ENCODE data around the gene DCUN1D2.
"Not testable (repeated sequence)": the region's sequence is repeated elsewhere in the genome, so short reads cannot be mapped to it uniquely, and the experiment has no call there.

Gene DCUN1D2

DNA sequence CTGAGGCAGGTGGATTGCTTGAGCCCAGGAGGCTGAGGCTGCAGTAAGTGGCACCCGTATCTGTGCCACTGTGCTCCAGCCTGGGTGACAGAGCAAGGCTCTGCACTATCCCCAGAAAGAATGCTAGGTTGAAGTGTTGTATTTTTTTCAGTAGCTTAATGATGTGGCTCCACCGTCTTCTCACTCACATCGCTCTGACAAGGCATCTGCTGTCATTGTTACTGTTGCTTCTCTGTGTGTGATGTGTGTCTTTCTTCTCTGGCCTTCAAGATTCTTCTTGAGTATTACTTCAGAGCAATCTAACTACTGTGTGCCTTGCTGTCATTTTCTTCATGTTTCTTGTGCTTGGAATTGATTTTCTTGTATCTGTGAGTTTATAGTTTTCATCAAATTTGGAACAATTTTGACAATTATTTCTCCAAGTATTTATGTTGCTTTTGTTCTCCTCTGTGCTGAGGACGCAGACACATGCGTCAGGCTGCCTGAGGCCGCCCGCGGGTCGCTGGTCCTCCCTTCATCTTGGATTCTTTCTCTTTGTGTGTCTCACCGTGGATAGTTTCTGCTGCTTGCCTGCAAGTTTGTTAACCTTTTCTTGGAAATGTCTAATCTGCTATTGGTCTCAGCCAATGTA is 48.0 kb downstream of the DCUN1D2 start:
- DNase-seq: no peak

DNA sequence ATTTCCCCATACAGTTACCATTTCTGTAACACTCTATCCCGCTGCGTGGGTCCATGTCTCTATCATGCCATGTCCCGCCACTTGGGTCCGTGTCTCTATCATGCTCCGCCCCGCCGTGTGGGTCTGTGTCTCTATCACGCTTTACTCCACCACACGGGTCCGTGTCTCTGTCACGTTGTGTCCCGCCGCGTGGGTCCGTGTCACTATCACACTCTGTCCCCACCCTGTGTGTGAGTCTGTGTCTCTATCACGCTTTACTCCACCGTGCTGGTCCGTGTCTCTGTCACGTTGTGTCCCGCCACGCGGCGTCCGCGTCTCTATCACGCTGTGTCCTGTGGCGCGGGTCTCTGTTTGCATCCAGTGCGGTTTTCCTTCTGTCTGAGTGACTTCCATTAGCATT is 48.9 kb downstream of the DCUN1D2 start:
- no peak for DNase-seq

DNA sequence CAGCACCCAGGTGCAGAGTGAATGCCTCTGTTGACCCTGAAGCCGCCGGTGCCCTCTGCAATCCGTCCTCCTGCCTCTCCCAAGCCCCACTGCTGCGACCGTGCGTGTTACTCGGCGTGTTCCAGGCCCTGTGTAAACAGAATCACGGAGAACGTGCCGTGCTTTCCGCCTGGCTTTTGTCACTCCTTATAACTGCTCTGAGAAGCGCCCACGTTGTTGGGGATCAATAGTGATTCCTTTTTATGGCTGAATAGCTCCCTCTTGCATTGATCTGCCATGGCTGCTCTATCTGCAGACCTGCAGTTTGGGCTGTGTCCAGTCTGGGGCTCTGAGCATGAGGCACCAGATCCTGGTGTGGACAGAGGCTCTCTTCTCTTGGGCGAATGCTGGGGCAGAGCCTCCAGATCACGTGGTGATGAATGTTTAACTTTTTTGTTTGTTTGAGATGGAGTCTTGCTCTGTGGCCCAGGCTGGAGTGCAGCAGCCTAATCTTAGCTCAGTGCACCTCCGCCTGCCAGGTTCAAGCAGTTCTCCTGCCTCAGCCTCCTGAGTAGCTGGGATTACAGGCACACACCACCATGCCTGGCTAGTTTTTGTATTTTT is 53.0 kb downstream of the DCUN1D2 start:
- DNase-seq: no peak

DNA sequence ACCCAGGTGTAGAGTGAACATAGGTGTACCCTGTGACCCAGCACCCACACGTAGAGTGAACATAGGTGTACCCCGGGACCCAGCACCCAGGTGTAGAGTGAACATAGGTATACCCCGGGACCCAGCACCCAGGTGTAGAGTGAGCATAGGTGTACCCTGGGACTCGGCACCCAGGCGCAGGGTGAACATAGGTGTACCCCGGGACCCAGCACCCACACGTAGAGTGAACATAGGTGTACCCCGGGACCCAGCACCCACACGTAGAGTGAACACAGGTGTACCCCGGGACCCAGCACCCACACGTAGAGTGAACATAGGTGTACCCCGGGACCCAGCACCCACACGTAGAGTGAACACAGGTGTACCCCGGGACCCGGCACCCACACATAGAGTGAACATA is 53.6 kb downstream of the DCUN1D2 start:
- not testable (repeated sequence) for DNase-seq

DNA sequence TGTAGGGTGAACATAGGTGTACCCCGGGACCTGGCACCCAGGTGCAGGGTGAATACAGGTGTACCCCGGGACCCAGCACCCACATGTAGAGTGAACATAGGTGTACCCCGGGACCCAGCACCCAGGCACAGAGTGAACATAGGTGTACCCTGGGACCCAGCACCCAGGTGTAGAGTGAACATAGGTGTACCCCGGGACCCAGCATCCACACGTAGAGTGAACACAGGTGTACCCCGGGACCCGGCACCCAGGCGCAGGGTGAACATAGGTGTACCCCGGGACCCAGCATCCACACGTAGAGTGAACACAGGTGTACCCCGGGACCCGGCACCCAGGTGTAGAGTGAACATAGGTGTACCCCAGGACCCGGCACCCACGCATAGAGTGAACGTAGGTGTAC is 54.6 kb downstream of the DCUN1D2 start:
- not testable (repeated sequence) for DNase-seq

DNA sequence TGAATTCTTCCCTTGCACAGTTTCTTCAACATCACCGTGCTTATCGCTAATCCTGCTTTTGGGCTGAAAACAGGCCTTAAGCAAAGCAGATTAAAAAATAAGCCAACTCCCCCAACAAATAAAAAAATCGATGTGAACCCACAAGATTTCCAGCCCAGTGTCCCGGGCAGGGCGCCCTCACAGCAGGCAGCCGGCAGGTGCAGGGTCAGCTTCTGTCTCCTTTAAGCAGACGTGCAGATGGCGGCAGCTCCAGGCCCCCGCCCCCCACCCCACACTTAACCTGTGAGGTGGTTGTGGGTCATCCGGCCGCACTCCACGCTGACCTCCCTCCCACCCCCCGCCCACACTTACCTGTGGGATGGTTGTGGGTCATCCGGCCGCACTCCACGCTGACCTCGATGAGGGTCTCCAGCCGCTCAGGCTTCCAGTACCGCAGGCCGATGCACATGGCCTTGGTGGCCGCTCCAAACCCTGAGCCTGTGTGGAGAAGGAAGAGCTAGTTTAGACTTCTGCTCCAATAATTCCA is 57.1 kb downstream of the DCUN1D2 start:
- DNase-seq: no peak

DNA sequence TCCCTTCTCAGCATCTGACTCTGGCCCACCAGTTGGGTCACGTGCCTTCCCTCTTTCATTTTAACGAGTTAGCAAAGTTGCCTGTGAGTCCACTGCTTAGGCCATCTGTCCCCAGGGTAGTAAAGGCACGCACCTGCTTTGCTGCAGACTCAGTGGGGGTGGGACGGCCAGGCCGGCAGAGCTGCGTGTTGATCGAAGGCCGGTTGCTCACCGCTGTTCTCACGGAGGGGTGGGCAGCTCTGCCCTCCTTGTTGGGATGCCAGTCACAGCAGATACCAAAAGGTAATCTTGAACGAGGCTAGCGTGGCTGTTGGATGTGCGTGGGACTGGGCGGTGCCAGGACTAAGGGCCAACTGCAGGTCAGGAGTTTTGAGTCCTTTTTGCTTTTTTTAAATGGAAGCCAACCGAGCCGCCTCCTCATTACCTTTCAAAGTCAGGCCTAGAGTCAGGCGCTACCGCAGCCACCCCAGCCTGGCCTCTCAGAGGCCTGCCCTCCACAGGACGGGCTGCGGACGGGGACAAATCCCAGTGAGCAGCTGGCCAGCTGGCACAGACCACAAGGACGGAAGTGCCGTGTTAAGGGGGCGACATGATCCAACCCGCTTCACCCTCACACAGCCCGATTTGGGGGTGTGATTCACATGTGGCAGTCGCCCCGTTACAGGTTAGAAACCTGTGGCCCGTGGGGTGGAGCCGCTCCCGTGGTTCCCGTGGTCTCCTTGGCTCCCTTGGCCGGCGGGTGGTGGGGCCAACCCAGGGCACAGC is 57.8 kb downstream of the DCUN1D2 start:
- no peak for DNase-seq

DNA sequence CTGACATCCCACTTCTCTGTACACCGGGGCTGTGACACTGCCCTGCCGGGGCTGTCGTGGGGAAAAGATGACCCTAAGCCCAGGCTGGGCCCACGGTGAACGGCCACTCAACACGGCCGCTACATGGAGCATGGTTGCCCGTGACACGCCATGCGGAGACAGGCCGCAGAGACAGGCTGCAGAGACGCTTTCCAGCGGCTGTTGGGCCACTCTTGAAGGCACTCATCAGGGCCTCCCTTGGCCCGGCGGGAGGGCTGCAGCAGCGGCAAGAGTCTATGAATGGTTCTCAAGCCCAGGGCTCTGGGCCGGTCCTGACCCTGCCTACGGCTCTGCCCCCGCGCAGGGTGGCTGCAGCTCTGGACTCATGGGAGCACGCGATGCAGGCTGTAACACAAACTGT is 59.3 kb downstream of the DCUN1D2 start:
- DNase-seq: no peak

DNA sequence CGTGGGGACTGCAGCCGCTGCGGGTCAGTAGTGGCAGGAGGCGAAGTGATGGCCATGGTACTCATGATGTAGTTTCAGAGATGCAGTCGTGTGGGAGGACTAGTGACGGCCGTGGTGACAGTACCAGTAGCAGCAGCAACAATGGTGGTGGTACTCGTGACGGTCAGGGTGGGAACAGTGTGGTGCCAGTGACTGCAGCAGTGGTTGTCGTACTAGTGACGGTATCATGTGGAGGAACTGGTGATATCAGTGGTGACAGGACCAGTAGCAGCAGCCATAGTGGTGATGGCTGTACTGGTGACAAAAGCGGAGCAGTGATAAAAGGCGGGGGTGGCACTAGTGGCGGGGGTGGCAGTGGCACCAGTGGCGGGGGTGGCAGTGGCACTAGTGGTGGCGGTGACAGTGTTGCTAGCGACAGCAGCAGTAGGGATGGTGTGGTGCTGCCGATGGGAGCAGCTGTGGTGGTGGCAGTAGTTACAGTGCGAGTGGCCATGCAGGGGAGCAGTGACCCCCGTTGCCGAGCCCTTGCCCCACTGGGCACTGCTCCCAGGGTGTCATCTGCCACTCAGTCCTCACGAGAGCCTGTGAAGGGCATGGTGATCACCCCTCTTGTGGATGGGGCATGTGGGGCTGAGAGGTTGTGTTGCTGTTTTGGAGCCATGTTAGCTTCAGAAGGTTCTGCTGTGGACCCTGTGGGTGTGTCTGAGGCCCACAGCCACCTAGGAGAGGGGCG is 60.0 kb downstream of the DCUN1D2 start:
- no peak for DNase-seq

DNA sequence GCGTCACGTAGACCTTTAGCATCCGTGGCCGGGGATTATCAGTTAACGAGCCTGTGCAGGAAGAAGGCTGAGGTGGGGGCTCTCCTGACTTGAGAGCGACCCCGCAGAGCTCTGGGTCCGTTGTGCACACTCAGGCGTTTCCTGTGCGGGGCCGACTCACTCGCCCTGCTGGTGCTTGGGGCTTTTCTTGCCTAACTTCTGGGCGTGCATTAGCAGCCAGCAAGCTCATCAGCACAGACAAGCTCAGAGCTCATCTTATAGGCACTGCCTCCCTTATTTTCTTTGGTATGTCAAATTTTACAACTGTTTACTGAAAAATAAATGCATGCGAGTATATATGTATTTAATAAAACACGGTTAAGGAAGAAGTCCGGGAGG is 60.9 kb downstream of the DCUN1D2 start:
- no peak for DNase-seq

DNA sequence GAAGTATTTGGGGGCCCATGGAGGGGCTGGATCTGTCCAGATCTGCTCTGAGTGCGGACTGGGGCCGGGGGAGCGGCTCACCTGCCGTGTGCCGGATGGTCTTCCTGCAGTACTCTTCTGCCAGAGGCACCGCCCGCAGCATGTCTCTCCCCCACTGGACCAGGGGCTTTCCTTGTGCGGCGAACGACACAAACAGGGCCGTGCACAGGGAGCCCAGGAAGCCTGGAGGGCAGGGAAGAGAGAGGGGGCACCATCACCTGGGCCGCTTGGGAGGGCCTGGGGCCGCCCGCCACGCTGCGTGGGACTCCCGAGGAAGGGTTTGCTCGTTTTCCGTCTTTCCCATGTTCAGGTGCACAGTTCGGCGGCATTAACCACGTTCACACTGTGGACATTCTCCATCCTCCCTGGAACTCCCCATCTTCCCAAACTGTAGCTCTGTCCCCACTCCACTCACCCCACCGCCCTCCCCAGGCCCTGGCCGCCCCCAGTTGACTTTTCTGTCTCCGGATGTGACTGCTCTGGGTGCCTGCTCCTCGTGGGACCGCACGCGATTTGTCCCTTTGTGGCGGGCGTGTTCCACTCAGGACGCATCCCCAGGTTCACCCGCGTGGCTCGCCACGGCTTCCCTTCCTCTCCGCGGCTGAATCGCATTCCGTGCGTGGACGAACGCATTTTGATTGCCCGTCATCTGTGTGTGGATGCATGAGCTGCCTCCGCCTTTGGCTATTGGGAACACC is 61.5 kb downstream of the DCUN1D2 start:
- no peak for DNase-seq

DNA sequence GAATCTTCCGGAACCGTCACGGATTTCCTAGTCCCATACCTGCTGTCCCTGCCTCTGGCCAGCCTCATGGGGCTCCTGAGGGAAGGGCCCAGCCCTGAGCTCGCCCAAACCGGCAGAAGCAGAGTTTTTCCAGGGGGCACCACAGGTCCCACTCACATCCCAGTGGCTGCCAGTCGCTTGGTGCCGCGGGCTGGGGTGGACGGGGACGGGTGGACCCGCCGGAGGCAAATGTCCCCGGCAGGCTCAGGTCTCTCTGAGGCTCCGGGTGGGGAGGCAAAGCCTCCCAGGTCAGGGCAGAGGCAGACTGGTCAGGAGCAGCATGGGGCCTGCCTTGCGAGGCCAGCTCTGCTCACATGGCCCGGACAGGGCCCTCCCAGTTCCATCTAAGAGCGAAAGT is 62.0 kb downstream of the DCUN1D2 start:
- DNase-seq: no peak

DNA sequence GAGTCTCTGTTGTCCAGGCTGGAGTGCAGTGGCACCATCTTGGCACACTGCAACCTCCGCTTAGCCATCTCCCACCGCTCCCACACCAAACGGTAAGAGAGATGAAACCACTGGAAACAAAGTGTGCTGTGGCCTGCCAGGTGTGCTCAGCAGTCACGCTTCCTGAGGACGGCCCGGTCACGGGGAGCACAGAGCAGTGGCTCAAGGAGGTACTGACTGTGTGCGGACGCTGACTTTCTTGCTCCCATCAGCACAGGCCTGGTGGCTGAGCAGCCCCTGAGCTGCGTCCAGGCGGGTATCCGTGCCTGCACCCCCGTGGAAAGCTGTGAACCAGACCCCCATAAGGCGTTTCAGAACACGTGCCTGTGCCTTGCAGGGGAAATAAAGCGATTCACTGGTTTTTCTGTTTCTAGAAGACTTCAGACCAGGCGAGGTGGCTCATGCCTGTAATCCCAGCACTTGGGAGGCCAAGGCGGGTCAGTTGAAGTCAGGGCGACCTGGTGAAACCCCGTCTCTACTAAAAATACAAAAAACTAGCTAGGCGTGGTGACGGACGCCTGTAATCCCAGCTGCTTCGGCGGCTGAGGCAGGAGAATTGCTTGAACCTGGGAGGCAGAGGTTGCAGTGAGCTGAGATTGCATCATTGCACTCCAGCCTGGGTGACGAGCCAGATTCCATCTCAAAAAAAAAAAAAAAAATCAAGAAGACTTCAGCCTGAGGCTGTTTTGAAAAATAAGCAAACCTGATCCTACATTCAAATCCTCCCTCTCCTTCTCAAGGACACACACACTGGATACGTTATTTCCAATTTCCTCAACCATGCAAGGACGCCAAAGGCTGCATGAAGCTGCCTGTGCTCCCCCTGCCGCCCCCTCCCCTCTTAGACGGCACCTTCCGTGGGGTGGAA is 62.7 kb downstream of the DCUN1D2 start:
- DNase-seq: no peak

DNA sequence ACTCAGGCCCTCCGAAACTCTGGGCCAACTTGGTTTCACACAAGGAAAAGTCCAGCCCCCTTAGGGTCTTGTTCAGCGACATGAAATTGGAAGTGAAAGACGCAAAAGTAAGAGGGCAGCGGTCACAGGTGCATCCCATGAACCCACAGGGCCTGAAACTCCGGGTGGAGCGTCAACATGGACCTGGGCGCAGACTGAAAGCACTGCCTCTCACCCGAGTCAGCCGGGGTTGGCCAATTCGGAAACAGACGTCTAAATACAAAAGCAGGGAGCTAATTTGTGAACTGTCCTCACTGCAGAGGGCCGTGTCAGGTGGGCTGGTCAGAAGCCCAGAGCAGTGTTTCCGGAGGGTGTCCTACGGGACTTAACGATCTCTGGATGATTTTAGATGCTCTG is 63.9 kb downstream of the DCUN1D2 start:
- DNase-seq: no peak

DNA sequence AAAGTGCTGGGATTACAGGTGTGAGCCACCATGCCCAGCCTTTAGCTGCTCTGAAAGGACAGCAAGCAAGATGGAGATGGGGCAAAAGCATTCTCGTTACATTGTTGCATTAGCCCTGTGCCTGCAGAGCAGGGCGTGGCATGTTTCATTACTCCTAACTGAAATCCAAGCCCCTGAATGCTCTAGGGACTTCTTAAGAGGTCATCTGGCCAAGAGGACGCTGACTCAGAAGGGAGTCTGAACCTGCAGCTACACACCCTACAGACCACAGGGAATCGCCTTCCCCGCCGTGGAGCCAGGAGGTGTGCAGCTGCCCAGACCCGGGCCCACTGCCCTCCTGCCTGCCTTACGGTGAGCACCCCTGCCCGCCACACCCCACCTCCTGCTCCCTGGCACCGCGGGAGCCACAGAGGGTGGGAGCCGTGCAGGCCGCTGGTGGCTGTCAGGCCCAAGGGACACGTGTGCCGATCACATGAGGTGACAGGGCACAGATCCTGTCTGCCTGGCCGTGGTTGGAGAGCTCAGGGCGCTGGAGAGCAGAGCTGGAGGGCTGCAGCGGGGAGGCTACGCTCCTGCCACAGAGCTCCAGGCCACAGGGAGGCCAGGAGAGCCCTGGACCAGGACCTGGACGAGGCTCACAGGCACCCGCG is 64.4 kb downstream of the DCUN1D2 start:
- no peak for DNase-seq

DNA sequence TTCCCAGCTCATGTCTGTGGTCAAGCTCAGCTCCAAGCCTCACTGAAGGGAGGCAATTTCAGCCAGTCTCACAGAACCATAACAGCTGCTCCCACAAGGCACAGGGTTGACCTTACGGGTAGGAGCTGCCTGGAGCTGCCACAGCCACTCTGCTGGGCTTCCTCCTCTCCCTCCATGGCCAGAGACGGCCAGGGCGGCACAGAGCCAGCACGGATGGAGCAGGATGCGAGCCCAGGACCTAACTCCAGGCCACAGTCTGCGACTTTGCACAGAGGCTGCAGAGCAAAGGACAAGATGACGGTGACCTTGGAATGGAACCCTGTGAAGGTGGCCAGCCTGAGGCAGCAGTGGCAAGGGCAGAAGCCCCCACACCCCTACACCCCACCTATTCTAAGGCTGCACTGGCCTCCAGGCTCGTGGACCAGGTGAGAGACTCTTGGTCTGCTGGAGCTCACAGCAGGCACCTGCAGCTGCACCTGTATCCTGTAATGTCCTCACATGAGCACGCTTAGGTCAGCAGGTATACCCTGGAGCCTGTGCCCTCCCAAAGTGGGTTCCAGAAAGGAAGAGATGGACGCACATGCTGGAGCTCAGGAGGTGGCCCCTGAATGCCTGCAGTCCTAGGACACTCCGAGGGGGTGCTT is 66.9 kb downstream of the DCUN1D2 start:
- DNase-seq: no peak

DNA sequence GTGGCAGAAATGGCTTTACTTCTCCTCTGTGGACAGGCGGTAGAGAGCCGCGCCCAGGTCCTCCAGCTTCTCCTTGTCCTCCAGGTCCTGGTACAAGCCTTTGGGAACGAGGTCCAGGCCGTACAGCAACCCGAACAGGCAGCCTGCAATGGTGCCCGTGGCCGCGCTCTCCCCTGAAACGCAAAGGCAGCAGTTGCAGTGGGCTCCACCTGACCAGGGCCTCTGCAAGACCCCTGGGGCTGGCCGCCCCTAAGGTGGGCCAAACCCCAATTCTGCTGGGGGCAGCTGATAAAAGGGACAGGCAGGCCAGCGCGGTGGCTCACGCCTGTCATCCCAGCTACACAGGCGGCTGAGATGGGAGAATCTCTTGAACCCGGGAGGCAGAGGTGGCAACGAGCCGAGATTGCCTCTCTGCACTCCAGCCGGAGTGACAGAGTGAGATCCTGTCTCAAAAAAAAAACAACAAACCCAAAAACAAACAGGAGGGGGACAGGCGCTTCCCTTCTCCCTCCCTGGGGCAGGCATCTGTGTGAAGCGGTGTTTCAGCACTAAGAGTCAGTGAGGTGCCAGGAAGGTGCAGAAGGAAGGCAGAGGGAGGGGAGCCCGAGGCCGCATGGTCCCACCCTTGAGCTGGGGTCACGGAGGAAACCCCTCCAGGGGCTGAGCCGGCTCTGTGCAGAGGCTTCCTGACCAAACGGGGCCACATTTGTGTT is 67.5 kb downstream of the DCUN1D2 start:
- no peak for DNase-seq

DNA sequence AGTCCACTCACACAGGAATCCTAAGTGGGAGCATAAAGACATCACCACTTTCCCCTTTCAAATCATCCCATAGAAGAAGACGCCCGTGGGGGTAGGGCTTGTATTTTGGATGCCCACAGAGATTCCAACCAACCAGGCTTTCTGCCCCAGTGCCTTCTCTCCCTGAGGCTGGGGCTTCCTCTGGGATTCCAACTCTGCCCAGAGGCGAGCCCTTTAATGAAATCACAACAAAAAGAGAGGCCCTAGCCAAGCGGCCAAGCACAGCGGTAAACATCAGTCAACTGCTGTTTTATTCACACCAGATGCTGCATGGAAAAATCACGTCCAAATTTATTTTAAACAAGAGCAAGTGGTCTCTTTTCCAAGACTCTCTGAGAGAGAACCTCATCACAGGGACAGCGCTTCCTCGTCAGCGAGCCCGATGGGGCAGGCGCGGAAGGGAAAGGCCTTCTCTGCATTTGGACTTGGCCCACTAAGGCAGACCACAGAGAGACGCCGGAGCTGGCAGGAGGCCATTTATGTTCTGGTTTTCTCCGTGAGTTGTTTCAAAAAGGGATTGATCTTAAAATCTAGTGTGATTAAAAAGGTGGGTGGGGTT is 68.7 kb downstream of the DCUN1D2 start:
- DNase-seq: no peak

DNA sequence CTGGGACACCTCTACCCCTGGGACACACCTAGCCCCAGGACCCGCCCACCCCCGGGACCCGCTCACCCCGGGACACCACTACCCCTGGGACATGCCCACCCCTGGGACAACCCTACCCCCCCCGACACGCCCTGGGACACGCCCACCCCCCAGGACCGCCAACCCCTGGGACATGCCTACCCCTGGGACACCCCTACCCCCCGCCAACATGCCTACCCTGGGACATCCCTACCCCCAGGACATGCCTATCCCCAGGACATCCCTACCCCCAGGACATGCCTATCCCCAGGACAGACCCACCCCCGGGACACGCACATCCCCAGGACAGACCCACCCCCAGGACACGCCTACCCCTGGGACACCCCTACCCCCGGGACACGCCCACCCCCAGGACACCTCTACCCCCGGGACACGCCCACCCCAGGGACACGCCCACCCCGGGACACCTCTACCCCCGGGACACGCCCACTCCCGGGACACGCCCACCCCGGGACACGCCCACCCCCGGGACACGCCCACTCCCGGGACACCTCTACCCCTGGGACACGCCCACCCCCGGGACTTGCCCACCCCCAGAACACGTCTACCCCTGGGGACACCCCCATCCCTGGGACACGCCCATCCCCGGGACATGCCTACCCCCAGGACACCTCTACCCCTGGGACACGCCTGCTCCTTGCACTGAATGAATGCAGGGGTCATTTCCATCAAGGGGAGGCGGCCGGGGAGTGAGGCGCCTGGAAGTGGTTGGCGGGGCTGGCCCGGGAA is 69.5 kb downstream of the DCUN1D2 start:
- no peak for DNase-seq

Measured in CD4-positive, alpha-beta T cell treated with Interleukin-15 for 1 hour (primary cell).